GM19099 (cell line): ENCODE measurements around the gene POC1B.

Source experiments
- POLR2A ChIP-seq: IDR thresholded peaks from 3 replicates; pipeline ENCODE4 v1.6.1; 2011; ENCODE audit warnings: low read depth; ENCODE audit not compliant: insufficient read length; ENCODE audit errors: extremely low read depth

The POC1B gene

DNA sequence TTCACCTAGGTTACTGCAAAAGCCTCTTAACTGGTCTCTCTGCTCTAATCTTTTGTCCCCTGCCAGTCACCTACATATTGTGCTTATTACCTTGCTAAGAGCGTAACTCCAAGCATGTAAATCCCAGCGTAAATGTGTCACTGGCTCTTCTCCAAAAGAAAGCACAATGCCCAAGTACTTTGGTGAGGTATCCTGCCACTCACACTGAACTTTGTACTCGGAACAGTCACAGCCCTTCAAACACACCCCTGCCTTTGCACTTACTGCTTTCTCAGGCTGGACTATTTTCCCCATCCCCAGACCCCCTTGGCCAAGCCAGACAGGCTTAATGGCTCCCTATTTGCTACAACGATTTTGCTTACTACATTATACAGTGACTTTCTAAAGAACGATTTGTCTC lies 33.0 kb downstream of the POC1B start:
- no peak for TF ChIP-seq POLR2A

DNA sequence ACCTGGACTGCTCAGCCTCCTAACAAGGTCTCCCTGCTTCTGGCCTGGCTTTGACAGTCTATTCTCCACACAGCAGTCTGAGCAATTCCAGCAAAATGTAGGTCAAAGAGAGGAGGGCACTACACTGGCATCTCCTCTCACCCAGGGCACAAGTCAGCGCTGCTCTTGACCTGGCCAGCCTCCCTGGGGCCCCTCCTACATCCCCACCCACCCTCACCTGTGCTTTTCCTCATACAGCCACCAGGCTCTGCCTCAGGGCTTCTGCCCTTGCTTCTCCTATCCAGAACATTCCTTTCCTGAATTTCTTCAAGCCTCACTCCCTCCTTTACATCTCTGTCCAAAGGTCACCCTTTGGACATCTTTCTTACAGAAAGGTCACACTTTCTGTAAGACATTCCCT lies 34.9 kb downstream of the POC1B start:
- no peak for TF ChIP-seq POLR2A

DNA sequence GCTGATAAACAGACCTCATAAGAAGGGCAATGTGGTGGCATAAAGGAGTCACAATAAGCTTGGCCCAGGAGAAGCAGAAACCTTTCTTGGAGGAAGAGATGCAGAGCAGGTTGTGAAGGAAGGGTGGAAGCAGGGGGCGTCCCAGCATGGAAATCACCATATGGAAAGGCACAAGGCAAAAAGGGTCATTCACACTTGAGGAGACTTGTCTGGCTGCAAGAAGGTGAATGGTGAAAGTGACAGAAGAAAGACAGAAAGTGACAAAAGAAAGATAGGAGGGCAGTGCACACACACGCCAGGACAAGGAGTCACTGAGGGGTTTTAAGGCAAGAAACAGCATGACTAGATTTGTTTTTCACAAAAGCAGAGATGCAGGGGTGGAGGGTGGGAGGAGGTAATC lies 39.6 kb downstream of the POC1B start:
- no peak for TF ChIP-seq POLR2A

DNA sequence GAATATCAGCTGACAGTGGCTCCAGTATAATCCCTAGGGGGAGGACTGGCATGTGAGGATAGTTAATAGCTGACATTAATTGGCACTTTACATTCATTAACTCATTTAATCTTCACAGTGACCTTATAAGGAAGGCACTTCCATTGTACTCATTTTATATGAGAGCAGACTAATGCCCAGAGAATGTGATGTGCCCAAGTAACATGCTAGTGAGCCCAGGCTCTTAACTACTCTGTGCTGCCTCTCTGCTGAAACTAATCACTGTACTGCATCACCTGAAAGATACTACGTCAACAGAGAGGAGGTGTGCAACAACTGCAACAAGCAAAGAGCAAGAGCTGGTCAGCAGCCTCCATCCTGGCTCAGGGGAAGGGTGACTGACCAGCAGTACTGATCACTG lies 41.4 kb downstream of the POC1B start:
- no peak for TF ChIP-seq POLR2A

DNA sequence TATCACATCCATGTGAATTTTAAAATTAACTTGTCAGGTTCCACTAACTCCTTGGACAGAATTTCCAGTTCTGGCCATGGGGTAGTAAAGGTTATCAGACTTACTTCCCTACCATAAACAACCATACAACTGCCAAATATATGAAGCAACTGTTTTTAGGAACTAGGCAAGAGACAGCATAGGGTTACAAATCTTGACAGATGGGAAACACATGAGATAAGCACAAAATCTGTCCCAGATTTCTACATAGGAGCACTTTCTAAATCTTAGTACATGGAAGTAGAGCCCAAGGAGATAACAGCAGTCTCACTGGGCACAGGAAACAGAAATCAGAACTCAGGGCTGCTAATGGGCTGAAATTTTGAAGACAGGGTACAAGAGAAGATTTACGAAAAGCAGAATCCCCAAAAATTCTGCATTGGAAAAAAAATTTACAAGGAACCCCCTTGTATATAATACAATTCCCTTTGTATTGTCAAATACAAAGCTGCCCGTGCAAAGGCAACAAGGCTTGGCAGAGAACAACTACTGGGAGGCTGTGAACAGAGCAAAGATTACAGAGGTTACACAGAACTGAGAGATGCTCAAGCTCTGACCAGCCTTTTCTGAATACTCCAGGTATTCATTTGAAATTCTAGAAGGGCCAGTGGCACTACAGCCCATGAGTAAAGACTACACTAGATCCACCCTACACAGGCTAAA lies 44.5 kb downstream of the POC1B start:
- TF ChIP-seq POLR2A, result no peak

DNA sequence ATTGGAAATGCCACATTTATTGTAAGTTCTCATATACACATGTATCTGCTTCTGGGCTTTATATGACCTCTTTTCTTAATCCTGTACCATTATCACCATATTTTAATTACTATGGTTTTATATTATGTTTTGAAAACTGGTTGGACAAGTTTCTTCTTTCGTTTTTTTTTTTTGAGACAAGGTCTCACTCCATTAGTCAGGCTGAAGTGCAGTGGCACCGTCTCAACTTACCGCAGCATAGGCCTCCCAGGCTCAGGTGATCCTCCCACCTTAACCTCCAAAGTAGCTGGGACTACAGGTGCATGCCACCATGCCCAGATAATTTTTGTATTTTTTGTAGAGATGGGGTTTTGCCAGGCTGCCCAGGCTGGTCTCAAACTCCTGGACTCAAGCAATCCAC lies 45.9 kb downstream of the POC1B start:
- TF ChIP-seq POLR2A, result no peak

DNA sequence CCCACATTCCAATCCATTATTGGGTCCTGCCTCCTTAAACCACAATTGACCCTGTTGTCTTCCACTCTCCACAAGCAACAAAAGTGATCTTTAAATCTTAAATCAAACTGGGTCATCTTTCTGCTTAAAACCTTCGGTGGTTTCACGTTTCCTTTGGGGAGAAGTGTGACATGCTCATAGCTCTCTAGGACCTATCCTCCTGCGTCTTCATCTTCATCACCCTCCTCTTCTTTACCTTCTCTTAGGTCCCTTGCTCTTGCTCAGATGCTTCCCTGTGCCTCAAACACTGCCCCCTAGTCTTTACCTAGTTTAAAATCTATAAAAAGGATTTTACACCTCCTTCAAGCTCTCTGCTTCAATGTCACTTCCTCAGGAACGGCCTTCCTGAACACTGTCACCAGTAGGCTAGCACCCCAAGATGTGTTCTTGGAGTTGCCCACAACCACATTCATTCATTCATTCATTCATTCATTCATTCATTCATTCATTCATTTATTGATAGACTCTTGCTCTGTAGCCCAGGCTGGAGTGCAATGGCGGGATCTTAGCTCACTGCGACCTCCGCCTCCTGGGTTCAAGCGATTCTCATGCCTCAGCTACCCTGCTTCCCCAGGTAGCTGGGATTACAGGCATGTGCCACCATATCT lies 48.1 kb downstream of the POC1B start:
- no peak for TF ChIP-seq POLR2A

DNA sequence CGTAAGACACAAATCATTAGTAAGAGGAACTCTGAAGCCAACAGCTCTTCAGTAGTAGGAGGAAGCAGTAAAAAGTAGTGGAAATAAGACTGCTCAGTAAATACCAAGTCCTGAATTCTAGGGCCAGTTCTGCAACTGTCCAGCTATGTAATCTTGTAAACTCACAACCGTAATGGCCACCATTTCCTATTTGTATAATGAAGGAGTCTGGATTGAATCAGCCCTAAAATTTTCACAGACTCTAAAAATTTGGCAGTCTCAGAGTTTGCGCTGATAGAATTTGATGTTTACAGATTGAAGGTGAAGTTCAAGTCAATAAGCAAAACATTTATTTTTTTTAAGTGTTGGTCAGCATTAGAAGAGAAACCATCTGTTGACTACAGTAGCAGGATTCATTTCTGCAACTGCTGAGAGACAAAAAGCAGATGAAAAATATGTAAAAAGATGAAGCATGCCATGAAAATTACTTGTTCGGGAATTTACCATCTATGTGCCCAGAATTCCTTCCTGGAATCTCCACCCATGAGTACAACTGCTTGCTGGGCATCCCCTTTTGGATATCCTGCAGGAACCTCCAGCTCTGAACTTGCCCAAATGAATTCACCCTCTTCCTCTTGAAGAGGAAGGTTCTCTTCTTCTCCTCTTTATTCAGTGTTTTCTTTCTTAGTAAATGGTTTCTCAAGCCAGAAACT lies 48.8 kb downstream of the POC1B start:
- TF ChIP-seq POLR2A, result no peak

DNA sequence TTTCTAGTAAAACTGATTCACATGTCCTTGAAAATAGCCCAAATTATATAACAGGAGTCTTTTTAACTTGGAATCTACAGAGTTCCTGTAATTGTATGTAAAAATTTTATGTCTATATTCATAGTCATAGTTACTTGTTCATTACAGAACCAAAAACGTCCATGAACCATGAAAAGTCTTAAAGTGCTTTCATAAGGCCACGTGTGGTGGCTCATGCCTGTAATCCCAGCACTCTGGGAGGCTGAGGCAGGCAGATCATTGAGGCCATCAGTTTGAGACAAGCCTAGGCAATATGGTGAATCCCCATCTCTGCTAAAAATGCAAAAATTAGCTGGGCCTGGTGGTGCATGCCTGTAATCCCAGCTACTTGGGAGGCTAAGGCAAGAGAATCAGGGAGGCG lies 49.6 kb downstream of the POC1B start:
- TF ChIP-seq POLR2A, result no peak

DNA sequence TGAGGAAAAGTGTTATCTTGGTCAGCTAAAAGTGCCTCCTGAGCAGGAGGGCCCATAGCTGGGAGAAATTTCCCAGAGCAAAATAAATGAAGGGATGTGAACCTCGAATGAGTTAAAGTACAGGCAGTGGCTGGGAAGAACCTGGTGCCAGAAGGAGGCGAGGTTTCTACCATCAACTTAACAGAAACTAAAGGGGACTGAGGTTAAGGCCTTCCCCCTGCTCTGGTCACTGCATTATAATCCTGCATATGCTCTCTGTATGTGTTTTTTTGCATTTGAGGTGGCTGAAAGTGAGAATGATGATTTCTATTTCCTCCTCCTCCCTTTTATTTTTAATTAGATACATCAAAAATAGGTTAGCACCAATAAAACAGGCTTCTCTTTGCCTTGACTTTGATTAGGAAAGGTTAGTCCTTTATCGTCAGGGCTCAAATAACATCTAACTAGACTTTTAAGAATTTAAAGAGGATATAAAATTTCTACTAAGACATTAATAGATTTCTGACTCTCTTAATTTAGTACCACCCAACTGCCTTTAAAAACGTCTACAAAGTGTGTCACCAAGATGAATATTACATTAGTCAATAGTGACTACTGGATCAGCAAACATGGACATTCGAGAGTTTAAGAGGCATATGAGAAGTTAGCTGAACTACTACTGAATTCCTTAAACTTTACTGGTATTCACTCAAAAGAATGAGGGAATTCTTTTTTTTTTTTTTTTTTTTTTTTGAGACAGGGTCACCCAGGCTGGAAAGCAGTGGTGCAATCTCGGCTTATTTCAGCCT lies 50.5 kb downstream of the POC1B start:
- TF ChIP-seq POLR2A, result no peak

DNA sequence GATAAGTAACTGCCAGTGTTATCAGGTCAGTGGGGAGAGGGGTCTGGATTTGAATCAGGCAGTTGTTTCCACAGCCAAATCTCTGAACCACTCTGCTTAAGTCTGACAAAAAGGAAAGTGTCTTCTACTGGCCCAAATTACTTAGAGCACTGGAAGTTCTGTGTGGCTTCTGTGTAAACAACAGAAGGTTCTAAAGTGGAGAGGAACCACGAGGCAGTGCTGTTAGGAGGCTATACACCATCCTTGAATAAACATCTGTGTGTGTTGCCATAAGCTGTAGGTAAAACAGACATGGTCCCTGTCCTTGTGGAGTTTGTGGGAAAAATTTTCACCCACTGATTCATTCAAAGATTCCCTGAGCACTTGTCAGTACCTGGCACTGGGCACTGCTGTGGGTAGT lies 51.2 kb downstream of the POC1B start:
- no peak for TF ChIP-seq POLR2A

DNA sequence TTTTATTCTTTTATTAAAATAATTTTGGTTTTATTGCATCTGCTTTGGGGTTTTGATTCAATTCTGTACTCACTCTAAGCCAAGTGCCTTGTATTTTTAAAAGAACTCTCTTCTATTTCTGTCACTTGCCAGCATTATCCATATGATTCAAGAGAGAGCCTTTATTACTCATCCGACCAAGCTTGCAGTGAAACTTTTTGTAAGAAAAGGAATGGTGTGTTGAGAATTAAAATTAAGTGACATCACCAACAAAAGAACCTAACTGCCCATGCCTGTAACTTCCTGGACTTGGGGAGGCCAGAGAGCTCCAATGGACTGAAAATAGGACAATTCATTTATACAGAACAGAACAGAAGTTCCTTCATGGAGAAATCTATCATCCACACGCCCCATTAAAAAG lies 53.3 kb downstream of the POC1B start:
- no peak for TF ChIP-seq POLR2A

DNA sequence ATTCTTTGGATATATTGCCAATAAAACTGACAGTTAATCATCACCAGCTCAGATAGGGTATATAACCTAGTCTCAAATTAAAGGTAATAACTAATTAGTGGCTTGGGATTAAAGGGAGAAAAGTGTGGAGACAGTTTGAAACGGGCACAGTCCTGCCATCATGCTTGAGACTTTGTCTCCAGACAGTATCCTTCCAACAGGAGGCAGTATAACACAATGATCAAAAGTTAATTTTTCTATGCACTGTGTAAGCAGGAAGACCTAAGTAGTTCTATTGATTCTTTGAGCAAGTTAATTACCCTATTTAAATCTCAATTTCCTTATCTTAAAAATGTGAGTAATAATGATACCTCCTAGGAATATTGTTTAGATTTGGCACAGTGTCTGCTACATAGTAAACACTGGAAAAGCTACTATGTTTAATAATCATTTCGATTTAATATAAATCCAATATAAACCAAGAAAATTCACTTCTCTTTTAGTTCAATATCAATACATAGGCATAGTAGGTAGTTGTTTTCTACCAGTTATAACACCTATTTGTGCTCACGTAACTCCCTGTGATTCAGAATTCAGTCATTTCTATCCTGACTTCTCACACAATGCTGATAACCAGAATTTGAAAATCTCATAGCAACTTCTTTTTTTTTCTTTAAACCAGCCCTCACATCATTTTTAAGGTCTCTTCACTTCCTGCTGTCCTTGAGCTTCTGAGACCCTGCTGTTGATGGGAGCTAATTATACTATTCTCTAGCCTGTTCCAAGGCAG lies 54.9 kb downstream of the POC1B start:
- TF ChIP-seq POLR2A, result no peak

DNA sequence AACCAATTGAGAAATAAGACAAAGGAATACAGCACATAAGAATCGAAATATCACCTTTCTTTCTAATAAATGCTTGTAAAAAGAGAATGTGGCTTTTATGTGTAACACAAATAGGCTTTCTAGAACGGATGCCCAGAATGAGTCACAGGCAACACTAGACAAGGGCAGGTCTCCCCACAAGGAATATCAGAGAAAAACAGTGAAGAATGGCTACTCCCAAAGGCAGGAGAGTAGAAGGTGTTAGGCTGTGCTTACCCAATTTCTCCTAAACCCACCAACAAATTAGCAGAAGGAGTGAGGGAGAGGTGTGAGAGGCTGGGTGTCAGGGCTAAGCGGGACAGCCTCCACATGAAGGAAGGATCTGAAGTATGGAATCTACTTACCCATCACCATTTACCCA lies 56.5 kb downstream of the POC1B start:
- TF ChIP-seq POLR2A, result no peak

DNA sequence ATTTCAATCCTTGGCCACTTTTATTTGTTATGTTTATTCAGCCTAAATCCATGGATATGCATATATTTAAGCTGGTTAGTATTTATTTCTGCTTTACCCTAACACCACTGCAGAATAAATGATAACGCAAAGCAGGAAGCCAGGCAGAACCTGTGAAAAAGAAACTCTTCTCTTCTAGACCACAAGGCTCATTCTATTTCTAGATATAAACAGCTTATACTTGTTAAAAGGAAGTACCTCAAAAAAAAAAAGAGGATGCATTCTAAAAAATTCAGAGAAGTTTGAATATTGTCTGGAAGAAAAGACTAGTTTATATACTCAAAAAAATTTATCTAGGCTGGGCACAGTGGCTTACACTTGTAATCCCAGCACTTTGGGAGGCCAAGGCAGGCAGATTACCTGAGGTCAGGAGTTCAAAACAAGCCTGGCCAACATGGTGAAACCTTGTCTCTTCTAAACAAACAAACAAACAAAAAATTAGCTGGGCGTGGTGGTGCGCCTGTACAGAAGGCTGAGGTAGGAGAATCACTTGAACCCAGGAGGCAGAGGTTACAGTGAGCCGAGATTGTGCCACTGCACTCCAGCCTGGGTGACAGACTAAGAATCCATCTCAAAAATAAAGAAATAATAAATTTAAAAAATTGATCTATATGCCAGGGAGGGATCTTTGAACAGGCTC lies 57.1 kb downstream of the POC1B start:
- no peak for TF ChIP-seq POLR2A

DNA sequence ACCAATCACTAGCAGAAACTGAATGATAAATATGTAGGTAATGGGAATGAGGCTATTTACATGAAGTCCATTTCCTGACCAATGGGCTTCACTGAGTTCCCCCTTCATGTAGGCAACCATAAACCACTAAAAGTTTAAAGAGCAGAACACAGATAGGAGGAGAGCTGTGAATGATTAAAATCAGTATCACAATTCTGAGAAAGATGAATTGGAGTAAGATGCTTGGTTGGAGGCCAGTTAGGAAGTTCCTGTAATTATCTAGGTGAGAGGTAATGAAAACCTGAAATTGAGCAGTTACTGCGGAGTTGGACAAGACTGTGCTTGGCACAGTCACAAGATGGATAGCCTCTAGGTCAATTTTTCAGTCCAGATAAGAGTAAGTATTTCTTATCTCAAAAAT lies 57.8 kb downstream of the POC1B start:
- TF ChIP-seq POLR2A, result no peak
